Measurements from ENCODE around the gene PPOX. TPM values are rescaled to one million over a fixed set of nuclear protein-coding genes. Genes with fewer than 3 reads are reported as not detected.

PPOX gene
- 23.3 TPM for total RNA-seq
- long read RNA-seq, transcript PPOX-202 (13 exons, 1,740 nt), result major isoform, 6 of 24 reads
- long read RNA-seq, partial matches to known transcripts, result 0 of 24 reads
- long read RNA-seq, other reads (novel, unspliced or antisense), result 16 of 24 reads

DNA sequence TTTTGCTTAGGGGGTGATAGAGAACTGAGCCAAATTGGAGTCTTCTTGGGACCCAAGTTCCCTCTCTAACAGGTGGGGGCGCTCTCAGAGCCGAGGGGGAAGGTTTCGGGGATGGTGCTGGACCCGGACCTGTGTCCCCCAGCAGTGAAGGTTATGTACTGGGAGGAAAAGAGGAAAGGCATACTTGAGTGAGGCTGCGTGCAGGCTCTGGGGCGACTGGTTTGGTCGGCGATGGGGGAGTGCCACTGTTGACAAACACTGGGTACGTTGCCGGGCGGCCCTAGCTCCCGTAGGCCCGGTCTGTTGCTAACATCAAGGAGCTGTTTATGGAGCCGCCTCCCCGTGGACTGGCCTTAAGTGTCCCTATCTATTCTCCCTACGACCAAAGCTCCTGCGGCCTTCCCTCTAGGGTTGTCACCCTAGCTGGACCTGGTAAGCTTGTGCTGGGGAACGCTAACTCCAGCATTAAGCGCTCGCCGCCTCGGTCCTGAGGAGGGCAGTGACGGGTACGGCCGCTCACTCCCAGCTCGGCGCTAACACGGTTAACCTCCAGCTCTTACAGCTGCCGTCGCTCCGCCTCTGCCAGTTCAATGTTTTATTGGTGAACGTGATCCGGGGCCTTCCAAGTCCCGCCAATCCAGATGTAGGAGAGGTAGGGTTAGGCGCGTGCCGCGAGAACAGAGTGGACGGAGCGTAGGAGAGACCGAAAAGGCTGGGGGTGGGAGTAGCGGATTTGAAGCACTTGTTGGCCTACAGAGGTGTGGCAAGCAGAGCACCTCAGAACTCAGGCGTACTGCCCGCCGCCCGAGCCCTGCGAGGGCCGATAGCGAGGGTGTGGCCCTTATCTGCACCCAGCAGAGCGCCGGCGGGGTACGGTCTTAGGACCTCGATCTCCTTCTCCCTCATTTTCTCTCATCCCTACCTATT, at the start of gene PPOX:
PPOX (plus strand) TSS at position 685 of the 927 bp plus-strand sequence. CDS start 422 bp downstream, outside the sequence.
- peak within 1 kb of the TSS; percentile 97 for H3K27ac ChIP-seq
- peaks cover 15% of the 10 kb centered on the region for H3K4me1 ChIP-seq
- DNase-seq (peak; percentile 97), ATAC-seq (peak; percentile 97)
- TF ChIP-seq, protein P1, sequence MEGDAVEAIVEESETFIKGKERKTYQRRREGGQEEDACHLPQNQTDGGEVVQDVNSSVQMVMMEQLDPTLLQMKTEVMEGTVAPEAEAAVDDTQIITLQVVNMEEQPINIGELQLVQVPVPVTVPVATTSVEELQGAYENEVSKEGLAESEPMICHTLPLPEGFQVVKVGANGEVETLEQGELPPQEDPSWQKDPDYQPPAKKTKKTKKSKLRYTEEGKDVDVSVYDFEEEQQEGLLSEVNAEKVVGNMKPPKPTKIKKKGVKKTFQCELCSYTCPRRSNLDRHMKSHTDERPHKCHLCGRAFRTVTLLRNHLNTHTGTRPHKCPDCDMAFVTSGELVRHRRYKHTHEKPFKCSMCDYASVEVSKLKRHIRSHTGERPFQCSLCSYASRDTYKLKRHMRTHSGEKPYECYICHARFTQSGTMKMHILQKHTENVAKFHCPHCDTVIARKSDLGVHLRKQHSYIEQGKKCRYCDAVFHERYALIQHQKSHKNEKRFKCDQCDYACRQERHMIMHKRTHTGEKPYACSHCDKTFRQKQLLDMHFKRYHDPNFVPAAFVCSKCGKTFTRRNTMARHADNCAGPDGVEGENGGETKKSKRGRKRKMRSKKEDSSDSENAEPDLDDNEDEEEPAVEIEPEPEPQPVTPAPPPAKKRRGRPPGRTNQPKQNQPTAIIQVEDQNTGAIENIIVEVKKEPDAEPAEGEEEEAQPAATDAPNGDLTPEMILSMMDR (IDR thresholded peaks at IDR 0.05), result peak; percentile 37
- peak within 1 kb of the TSS; percentile 68 for H3K4me3 ChIP-seq
- intact Hi-C loops (cut with DNase I), result no loop called here
- H3K9me3 ChIP-seq, result no peaks in the 10 kb centered on the region
- H3K36me3 ChIP-seq, result peaks cover 54% of the 10 kb centered on the region
- no peaks in the 10 kb centered on the region for H3K27me3 ChIP-seq

DNA sequence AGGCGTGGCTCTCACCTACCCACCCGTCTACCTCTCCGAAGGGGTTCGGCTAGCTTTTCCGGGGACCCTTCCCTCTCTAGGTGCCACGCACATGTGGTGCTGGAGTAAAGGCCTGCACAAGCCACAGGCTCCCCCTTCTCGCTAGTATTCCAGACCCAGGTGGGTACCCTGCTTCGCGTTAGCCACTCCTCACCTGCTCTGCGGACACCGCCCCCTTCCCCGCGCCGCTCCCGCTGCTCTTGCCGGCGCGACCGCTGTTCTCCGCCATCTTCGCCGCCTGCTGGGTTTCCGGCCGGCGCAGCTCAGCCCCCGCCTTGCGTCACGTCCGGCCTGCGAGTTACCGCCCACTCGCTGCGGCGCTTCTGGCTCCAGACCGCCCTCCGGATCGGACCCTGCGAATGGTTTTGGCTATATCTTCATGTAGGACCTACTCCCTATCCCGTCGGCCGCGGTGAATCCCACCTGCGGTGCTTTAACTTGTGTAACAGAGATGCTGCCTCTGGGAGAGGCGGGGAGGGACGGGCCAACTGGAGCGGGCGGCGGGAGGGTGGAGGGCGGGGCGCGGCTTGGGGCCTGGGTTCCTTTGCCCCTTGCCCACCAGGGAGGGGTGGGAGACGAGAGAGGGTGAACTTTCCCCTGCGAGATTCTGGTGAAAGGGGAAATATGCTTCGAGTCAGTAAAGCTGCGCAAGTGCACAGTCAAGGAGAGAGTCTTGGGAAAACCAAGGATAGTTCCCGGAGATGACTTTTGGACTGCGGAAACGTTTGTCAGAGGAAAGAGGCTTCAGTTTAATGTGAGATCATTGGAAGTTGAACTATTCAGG, 48.3 kb upstream of the PPOX start, which contains the start of the genes NIT1 and PFDN2:
NIT1 (plus strand) TSS at position 347 of the 823 bp plus-strand sequence; CDS start at position 419, 72 bp downstream.
PFDN2 (minus strand) TSS at position 279 of the 823 bp plus-strand sequence; CDS start at position 268, 11 bp downstream.
- peaks cover 61% of the 10 kb centered on the region for H3K4me1 ChIP-seq
- H3K27me3 ChIP-seq, result no peaks in the 10 kb centered on the region
- peak; percentile 94 for DNase-seq
- ATAC-seq, result peak; percentile 92
- peaks cover 33% of the 10 kb centered on the region for H3K36me3 ChIP-seq
- H3K9me3 ChIP-seq, result no peaks in the 10 kb centered on the region
- TF ChIP-seq, protein P1 (IDR thresholded peaks at IDR 0.05), result no peak
- H3K4me3 ChIP-seq, result peak within 1 kb of the TSS; percentile 100
- H3K27ac ChIP-seq, result peak within 1 kb of the TSS; percentile 94
- intact Hi-C loops (cut with DNase I), result no loop called here

DNA sequence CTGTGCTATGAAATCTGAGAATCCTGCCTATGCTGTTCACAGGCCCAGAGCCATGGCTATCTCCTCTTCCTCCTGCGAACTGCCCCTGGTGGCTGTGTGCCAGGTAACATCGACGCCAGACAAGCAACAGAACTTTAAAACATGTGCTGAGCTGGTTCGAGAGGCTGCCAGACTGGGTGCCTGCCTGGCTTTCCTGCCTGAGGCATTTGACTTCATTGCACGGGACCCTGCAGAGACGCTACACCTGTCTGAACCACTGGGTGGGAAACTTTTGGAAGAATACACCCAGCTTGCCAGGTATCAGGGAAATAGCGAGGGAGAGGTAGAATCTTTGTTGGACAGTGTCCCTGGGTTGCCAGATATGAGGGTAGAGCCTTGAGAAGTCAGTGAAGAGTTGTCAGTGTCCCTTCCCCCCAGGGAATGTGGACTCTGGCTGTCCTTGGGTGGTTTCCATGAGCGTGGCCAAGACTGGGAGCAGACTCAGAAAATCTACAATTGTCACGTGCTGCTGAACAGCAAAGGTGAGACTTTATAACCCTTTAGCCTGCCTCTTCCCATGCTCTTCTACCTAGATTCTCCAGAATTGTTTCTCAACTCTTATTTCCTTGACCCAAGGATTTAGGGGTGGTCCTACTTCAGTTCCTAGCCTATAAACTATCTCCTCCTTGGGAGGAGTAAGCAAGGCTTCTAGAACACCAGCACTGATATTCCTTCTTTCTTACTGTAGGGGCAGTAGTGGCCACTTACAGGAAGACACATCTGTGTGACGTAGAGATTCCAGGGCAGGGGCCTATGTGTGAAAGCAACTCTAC, 46.9 kb upstream of the PPOX start:
- DNase-seq (no peak), ATAC-seq (peak; percentile 43)
- Histone ChIP-seq H3K36me3 (peaks cover 46% of the 10 kb centered on the region), H3K27ac (peak overlapping the region; percentile 94), H3K27me3 (no peaks in the 10 kb centered on the region), H3K4me3 (peak overlapping the region; percentile 100), H3K4me1 (peaks cover 48% of the 10 kb centered on the region), H3K9me3 (no peaks in the 10 kb centered on the region)
- TF ChIP-seq, protein P1 (IDR thresholded peaks at IDR 0.05), result peak; percentile 35
- intact Hi-C loops (cut with DNase I), result no loop called here

DNA sequence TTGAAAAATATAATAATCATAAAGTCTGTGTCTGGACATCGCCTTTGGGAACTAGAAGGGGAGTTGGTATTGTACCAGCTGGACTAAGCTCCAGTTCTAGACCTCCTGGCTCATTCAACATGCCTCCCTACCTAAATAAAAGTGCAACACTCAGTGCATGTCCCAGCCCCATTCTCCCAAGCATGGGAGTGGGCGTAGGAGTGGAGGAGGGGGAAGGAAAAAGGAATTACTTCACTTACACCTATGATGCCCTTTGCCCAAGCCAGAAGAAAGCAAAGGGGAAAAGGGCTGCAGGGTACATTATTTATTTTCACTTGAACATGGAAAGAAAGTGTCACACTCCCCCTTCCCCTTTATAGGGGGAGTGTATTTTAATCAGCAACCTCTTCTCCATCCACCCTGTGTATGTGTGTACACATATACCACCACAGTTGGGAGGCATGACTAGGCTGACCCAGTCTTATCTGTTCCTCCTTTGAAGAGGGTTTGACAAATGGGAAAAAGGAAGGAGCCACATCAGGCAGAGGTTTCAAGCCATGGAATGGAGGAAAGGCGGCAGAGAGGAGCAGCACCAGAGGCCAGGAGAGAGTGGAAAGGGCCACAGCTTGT, 45.1 kb upstream of the PPOX start:
- TF ChIP-seq, protein P1 (IDR thresholded peaks at IDR 0.05), result no peak
- Histone ChIP-seq H3K4me3 (no peak overlapping the region), H3K36me3 (peaks cover 64% of the 10 kb centered on the region), H3K9me3 (no peaks in the 10 kb centered on the region), H3K27ac (peak overlapping the region; percentile 36), H3K27me3 (no peaks in the 10 kb centered on the region), H3K4me1 (peaks cover 36% of the 10 kb centered on the region)
- ATAC-seq, result no peak
- intact Hi-C loops (cut with DNase I), result no loop called here
- no peak for DNase-seq
